ENCODE measurements around the gene TBCK.
"Not testable (repeated sequence)": the region's sequence is repeated elsewhere in the genome, so short reads cannot be mapped to it uniquely, and the experiment has no call there.

Gene TBCK

GRCh38 chr4:106111778-106112469 is 204.1 kb downstream of the TBCK start:
- ATAC-seq, DNase-seq: not testable (repeated sequence)

DNA sequence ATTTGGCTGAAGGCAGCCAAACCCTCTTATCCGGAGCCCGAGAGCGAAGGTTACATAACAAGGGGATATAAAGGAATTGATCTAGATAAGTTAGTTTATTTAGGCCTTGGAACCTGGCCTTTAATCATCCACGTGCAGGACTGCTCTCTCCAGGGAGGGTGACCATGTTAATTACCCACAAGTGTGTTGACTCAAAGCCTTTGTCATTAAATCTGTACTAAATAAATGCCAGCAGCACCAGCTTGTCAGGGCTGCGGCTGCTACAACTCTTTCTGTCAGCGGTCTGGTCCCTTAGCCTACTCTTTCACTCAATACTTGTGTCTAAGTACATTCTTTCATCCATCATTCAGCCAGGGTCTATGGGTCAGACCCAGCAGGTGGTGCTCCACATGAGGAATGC is 206.1 kb downstream of the TBCK start:
- DNase-seq = no peak
- ATAC-seq = no peak

DNA sequence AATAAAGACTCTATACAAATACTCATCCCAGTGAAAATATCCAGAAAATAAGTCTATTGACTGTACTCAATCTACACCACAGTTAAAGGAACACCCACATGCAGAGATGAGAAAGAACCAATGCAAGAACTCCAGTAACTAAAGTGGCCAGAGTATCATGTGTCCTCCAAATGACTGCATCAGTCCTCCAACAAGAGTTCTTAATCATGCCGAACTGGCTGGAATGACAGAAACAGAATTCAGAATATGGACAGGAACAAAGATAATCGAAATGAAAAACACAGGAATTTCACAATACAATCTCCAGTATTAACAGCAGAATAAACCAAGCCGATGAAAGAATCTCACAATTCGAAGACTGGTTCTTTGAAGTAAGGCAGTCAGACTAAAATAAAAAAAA is 210.3 kb downstream of the TBCK start:
- ATAC-seq = no peak

GRCh38 chr4:106104276-106104675 is 211.7 kb downstream of the TBCK start:
- no peak for DNase-seq
- ATAC-seq = no peak

More for the DNA sequence above, 210.3 kb downstream of the TBCK start:
- DNase-seq = no peak

DNA sequence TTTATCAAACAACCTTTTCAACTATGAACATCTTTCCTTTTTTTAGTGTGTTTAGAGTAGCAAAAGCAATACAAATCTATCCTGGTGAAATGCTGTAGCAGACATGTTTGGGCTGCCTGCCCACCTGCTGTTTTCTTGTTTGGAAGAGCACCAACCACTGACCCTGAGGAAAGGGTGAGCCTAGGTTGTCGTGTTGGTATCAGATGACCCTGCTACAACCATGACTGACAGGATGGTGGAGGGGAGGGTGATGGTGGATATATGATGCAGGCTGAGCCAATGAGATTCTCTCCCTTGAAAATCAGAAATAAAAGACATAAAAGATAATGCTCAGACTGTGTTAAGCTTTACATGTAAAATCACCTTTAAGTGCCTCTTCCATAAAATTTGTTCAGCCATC is 219.6 kb downstream of the TBCK start:
- ATAC-seq (no peak), DNase-seq (no peak)

DNA sequence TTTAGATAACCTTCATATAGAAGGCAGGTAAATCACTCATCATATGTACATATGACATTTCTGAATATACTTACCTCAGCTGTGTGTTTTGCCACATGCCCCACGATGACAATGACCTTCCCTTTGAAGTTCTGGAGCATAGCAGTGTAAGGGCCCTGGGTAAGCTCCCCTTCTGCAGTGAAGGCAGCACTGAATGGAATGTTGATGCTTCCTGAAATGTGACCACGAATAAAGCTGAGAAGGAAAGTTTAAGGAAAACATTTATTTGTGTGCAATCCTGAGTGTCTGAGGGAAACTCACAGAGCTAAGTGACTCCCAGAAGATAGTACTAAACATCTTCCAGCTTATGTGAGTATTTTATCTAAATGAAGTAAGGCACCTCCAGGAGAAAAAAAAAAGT is 220.6 kb downstream of the TBCK start:
- no peak for ATAC-seq
- DNase-seq = no peak

DNA sequence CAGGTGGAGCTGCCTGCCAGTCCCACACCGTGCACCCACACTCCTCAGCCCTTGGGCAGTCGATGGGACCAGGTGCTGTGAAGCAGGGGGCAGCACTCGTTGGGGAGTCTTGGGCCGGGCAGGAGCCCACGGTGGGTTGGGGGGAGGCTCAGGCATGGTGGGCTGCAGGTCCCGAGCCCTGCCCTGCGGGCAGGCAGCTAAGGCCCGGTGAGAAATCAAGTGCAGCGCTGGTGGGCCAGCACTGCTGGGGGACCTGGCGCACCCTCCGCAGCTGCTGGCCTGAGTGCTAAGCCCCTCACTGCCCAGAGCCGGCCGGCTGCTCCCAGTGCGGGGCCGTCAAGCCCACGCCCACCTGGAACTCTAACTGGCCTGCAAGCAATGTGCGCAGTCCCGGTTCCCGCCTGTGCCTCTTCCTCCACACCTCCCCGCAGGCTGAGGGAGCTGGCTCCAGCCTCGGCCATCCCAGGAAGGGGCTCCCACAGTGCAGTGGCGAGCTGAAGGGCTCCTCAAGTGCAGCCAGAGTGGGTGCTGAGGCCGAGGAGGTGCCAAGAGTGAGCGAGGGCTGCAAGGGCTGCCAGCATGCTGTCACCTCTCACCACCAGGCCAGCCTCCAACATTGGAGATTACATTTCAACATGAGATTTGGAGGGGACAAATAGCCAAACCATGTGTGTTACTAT is 223.5 kb downstream of the TBCK start:
- no peak for DNase-seq
- no peak for ATAC-seq

DNA sequence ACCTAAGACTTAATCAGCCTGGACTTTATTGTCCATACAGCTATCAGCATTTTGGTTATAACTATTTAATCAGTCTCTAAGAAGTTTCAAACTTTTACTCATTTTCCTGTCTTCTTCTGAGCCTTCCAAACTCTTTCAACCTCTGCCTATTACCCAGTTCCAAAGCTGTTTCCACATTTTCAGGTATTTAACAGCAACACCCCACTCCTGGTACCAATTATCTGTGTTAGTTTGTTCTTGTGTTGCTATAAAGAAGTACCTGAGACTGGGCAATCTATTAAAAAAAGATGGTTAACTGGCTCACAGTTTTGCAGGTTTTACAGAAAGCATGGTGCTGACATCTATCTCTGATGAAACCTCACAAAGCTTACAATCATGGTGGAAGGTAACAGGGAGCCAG is 225.2 kb downstream of the TBCK start:
- no peak for ATAC-seq
- no peak for DNase-seq

DNA sequence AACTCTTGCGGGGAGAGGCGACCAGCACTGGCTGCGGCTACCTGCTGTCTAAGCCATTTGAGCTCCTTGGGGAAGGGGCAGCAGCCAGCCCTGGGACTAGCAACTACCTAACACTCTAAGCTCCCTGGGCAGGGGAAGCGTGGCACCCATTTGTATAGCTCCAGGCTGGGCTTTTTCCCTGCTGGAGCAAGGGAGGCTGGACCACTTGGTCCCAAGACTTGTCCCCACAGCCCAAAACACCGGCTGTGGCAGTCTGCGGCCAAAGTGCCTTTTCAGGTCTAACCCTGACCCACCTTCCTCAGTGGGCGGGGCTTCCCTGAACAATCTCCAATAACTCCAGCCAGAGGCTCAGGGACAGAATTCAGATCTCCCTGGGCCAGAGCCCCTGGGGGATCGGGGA is 232.9 kb downstream of the TBCK start:
- no peak for ATAC-seq
- no peak for DNase-seq

DNA sequence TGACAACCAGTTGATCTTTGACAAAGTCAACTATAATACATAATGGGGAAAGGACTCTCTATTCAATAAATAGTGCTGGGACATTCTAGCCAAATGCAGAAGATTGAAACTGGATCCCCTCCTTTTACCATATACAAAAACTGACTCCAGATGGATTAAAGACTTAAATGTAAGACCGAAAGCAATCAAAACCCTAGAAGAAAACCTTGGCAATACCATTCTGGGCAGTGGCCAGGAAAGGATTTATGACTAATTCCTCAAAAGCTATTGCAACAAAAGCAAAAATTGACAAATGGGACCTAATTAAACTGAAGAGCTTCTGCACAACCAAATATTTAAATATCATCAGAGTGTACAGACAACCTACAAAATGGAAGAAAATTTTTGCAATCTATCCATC is 235.6 kb downstream of the TBCK start:
- DNase-seq = no peak
- ATAC-seq = no peak

DNA sequence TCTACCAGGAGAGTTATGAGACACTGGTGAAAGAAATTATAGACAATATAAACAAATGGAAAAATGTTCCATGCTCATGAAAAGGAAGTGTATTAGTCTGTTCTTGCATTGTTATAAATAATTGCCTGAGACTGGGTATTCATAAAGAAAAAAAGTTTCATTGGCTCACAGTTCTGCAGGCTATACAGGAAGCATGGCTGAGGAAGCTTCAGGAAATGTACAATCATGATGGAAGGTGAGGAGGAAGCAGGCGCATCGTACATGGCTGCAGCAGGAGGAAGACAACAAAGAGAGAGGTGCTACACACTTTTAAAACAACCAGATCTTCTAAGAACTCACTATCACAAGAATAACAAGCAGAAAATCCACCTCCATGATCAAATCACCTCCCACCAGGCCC is 236.4 kb downstream of the TBCK start:
- no peak for DNase-seq
- ATAC-seq = no peak

DNA sequence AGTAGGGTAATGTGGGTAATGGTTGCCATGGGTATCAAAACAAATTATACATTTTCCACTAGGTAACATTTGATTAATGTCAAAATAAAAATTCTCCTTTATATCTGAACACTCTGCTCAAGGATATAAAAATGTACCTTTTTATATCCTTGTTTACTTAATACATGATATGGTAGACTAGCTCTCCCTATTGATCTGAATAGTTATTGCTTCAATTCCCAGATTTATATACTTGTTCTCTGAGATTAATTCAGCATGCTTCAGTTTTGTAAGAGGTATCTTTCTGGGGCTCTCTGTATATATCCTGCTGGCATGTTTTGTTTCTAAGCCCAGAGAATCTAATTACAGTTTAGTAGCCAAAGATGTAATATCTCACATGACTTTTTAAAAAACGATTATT is 251.0 kb downstream of the TBCK start:
- ATAC-seq = no peak
- no peak for DNase-seq

DNA sequence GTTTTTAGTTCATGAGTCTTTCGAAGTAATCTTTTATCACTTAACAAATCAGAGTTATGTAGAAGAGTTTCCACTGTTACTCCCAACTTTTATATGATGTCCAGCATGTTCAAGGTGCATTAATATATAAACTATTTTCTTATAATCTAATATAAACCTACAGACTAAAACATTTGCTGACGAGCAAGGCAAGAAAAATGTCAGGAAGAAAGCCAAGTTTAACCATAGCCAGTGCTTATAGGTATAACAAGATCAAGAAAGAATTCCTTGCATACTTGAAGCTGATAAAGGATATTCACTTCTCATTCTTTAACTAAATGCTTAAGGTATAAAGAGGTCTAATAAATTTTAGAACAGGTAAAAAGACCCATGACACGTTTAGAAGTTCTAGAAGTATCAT is 253.0 kb downstream of the TBCK start:
- ATAC-seq (no peak), DNase-seq (no peak)

DNA sequence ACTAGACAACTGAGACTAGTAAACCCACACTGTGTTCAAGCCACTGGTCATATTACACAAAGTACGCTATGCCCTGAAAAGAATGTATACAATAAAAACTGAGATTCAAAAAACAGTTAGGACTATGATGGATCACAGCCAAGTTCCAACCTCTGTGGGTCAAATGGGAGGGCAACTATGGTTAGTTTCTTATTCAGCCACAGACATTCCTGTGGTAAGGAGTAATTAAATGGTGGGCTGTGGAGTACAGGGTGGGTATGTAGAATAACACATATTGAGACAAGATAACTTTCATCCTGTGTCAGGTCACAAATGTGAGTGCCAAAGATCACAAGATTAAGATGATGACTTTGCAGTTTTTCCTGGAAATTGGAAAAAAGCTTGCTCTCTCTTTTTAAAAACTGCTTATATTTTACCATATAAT is 253.5 kb downstream of the TBCK start:
- DNase-seq = no peak

DNA sequence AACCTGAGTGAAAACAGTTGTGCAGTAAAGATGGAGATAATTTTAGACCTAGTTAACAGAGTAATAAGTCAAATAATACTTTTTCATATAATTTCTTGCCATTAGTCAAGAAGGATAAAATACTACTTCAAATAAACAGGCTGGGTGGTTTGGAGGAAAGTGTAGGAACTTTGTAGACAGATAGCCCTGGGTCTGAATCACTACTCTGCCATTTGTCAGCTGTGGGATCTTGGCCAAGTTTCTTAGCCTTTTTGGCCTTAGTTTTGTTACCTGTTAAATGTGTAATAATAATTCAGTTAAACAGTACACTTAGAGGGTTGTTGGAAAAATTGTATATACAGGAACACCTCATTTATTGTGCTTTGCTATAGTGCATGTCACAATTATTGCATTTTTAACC is 257.1 kb downstream of the TBCK start:
- no peak for ATAC-seq
- no peak for DNase-seq

More for the DNA sequence above, 253.5 kb downstream of the TBCK start:
- ATAC-seq = no peak

GRCh38 chr4:106056914-106057313 is 259.1 kb downstream of the TBCK start:
- DNase-seq (no peak), ATAC-seq (no peak)

DNA sequence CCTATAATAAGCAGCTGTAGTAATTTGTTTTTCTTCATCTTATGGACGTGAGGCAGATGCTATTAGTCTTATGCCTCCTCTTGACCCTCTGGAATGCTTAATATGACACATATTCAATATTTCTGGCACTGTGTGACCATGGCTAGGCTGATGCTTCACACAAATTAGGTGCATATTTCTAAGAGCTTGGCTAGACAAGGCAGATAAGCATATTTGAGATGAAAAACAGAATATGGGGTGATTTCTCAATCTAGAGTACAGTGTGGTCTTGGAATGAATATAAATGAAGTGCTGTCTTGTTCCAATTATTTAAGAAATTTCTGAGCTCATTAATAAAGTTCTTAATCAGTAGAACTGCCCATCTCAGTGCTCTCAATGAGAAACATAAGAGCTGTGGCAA is 264.5 kb downstream of the TBCK start:
- no peak for ATAC-seq
- no peak for DNase-seq

- DNase-seq = no peak
- ATAC-seq = no peak
Observed at GRCh38 chr4:106049490-106049889, 266.5 kb downstream of the TBCK start.

DNA sequence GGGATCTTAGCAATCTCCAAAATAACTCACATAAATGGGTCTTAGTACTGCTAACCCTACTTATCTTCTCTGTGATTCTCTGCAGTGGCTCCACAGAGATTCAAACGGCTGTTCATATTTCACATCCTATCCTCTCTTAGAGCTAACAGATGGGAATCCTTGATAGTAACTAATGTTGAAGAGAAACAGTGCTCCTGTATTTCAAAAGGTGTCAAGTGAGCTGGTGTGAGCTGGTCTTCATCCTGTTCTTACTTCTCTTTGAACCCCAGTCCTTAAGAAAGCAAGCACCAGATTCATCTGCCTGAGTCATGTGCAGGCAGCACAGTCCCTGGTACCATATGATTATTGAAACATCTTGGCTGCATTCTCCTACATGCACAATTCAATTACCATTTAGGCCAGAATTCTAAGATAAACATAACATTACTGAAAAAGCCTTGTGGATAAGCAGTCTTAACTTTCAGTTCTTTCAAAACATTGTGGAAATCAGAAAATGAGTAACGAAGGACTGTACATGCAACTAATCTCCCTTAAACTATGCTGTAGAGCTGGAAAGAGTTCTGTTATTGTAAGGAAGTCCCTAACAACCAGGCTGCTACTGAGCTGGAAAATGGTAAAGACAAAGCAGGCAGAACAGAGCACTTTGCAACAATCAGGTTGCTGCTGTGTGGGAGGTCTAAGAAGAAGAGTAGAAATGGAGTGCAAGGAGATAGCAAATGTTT is 267.6 kb downstream of the TBCK start:
- no peak for ATAC-seq

GRCh38 chr4:106046083-106046482 is 269.9 kb downstream of the TBCK start:
- no peak for DNase-seq
- no peak for ATAC-seq

More for the DNA sequence above, 267.6 kb downstream of the TBCK start:
- no peak for DNase-seq

DNA sequence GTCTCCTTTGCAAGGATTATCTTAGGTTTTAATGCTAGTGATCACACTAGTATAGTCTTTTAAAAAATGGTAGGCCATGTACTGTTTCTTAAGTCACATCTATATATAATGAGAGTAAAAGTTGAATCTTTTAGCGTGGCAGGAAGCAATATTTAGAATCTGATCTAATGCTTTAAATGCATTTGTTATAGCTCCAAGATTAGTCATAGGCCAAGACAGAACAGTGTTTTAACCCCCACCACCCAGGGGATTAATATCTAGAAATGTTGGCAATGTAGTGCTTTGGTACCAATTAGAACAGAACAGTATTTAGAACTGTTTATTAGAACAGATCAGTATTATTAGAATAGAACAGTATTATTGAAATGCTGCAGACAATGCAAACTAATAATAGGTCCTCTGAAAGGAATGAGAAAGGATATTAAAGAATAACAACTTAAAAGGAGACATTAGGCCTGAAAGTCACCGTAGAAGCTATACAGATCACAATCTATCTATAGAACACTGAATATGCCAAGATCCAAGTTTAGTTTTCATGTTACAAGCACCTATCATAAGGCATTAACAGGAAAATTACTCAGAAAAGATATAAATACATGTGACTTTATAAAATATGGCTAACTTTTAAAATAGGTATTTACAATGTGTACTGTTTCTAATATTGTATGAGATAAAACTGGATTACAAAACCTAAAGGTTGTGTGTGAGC is 274.6 kb downstream of the TBCK start:
- ATAC-seq = no peak

GRCh38 chr4:106039796-106040195 is 276.2 kb downstream of the TBCK start:
- ATAC-seq (no peak), DNase-seq (no peak)

More for the DNA sequence above, 274.6 kb downstream of the TBCK start:
- no peak for DNase-seq

GRCh38 chr4:106038908-106039307 is 277.1 kb downstream of the TBCK start:
- DNase-seq (no peak), ATAC-seq (no peak)

Data from stimulated activated naive CD8-positive, alpha-beta T cell treated with anti-CD3 and anti-CD28 coated beads, Interleukin-15, Interleukin-2, amounts not matched to agents 100 U/mL and 50 U/mL, for 24 hours (primary cell).